Measurements from ENCODE around the gene FBXO7. TPM values are rescaled to one million over a fixed set of nuclear protein-coding genes. Genes with fewer than 3 reads are reported as not detected.
"Not testable (repeated sequence)": the region's sequence is repeated elsewhere in the genome, so short reads cannot be mapped to it uniquely, and the experiment has no call there.

Gene FBXO7
- 43.6 and 72.6 TPM in 2 replicates for total RNA-seq

GRCh38 chr22:32474635-32475467 is at the start of gene FBXO7:
TSS of gene FBXO7 (plus strand) at chr22:32474811. CDS start at chr22:32475003, 192 bp downstream.
- peak; percentile 83 to 94 for DNase-seq (ENCODE audit: low read depth in 2 of 2)

- DNase-seq (ENCODE audit: low read depth in 2 of 2), result no peak
Observed at GRCh38 chr22:32426881-32427280, 47.7 kb upstream of the FBXO7 start.

GRCh38 chr22:32430352-32430751 is 44.3 kb upstream of the FBXO7 start:
- no peak for DNase-seq (ENCODE audit: low read depth in 2 of 2)

- DNase-seq (ENCODE audit: low read depth in 2 of 2), result peak in 1 of 2 donors; percentile 41
Observed at GRCh38 chr22:32444068-32444467, 30.5 kb upstream of the FBXO7 start.

- no peak for DNase-seq (ENCODE audit: low read depth in 2 of 2)
Observed at GRCh38 chr22:32446321-32446720, 28.3 kb upstream of the FBXO7 start.

- DNase-seq (ENCODE audit: low read depth in 2 of 2), result no peak
Observed at GRCh38 chr22:32448980-32449379, 25.6 kb upstream of the FBXO7 start.

GRCh38 chr22:32457031-32457430 is 17.6 kb upstream of the FBXO7 start:
- no peak for DNase-seq (ENCODE audit: low read depth in 2 of 2)

- DNase-seq (ENCODE audit: low read depth in 2 of 2), result no peak
Observed at GRCh38 chr22:32462452-32462851, 12.2 kb upstream of the FBXO7 start.

- no peak for DNase-seq (ENCODE audit: low read depth in 2 of 2)
Observed at GRCh38 chr22:32465661-32466060, 8.9 kb upstream of the FBXO7 start.

- DNase-seq (ENCODE audit: low read depth in 2 of 2), result no peak
Observed at GRCh38 chr22:32466496-32466895, 8.1 kb upstream of the FBXO7 start.

GRCh38 chr22:32469799-32470212 is 4.8 kb upstream of the FBXO7 start:
- no peak for DNase-seq (ENCODE audit: low read depth in 2 of 2)

- DNase-seq (ENCODE audit: low read depth in 2 of 2), result peak; percentile 55 to 64
Observed at GRCh38 chr22:32473388-32473952, 1.1 kb upstream of the FBXO7 start.

GRCh38 chr22:32475468-32476010 is 928 bp downstream of the FBXO7 start:
- DNase-seq (ENCODE audit: low read depth in 2 of 2), result no peak

GRCh38 chr22:32476281-32477195 is 1.9 kb downstream of the FBXO7 start:
- DNase-seq (ENCODE audit: low read depth in 2 of 2), result no peak

- DNase-seq (ENCODE audit: low read depth in 2 of 2), result no peak
Observed at GRCh38 chr22:32477596-32477995, 3.0 kb downstream of the FBXO7 start.

GRCh38 chr22:32478552-32478951 is 3.9 kb downstream of the FBXO7 start:
- not testable (repeated sequence) for DNase-seq (ENCODE audit: low read depth in 2 of 2)

GRCh38 chr22:32478994-32479393 is 4.4 kb downstream of the FBXO7 start:
- no peak for DNase-seq (ENCODE audit: low read depth in 2 of 2)

- DNase-seq (ENCODE audit: low read depth in 2 of 2), result no peak
Observed at GRCh38 chr22:32480238-32480637, 5.6 kb downstream of the FBXO7 start.

GRCh38 chr22:32482708-32483107 is 8.1 kb downstream of the FBXO7 start:
- no peak for DNase-seq (ENCODE audit: low read depth in 2 of 2)

GRCh38 chr22:32486656-32487390 is 12.2 kb downstream of the FBXO7 start:
- no peak for DNase-seq (ENCODE audit: low read depth in 2 of 2)

GRCh38 chr22:32487461-32487860 is 12.8 kb downstream of the FBXO7 start:
- DNase-seq (ENCODE audit: low read depth in 2 of 2), result no peak

All from dermis microvascular lymphatic vessel endothelial cell (primary cell).